Parathyroid adenoma (tissue), 2 donors: ENCODE results near the gene ZNF385C.

Source experiments
- H2AFZ ChIP-seq: fragments of 300-600 bp; sonication (generic); one replicate; pipeline ENCODE4 v1.7.0; 2017; ENCODE audit warnings: antibody characterized with exemption, mild to moderate bottlenecking
- H3K27ac ChIP-seq: fragments of 300-600 bp; sonication (generic); one replicate; pipeline ENCODE4 v1.7.0; 2017
- H3K27me3 ChIP-seq: fragments of 300-600 bp; sonication (generic); one replicate; pipeline ENCODE4 v1.7.0; 2017; ENCODE audit warnings: low read length; ENCODE audit not compliant: control insufficient read depth, insufficient read depth
- H3K36me3 ChIP-seq: fragments of 300-600 bp; sonication (generic); one replicate; pipeline ENCODE4 v1.7.0; 2017; ENCODE audit warnings: low read length; ENCODE audit not compliant: control insufficient read depth, insufficient read depth
- H3K4me1 ChIP-seq: fragments of 300-600 bp; sonication (generic); one replicate; pipeline ENCODE4 v1.7.0; 2017; ENCODE audit warnings: control low read depth
- H3K4me2 ChIP-seq: fragments of 300-600 bp; sonication (generic); one replicate; pipeline ENCODE4 v1.7.0; 2017; ENCODE audit warnings: low read length
- H3K4me3 ChIP-seq: fragments of 300-600 bp; sonication (generic); one replicate; pipeline ENCODE4 v1.7.0; 2017; ENCODE audit warnings: low read depth, low read length
- H3K79me2 ChIP-seq: fragments of 300-600 bp; sonication (generic); one replicate; pipeline ENCODE4 v1.7.0; 2017; ENCODE audit warnings: control low read depth
- H3K9ac ChIP-seq: fragments of 300-600 bp; sonication (generic); one replicate; pipeline ENCODE4 v1.7.0; 2017; ENCODE audit warnings: mild to moderate bottlenecking
- H3K9me3 ChIP-seq: fragments of 300-600 bp; sonication (generic); one replicate; pipeline ENCODE4 v1.7.0; 2017; ENCODE audit warnings: low read length; ENCODE audit not compliant: control insufficient read depth
- CTCF ChIP-seq: fragments of 300-600 bp; sonication (generic); IDR thresholded peaks from one replicate; pipeline ENCODE4 v1.7.0; 2017; ENCODE audit warnings: antibody characterized with exemption, mild to moderate bottlenecking
- donor health status: primary hyperparathyroidism.

ZNF385C gene

GRCh38 chr17:42087736-42088705 is 10.3 kb downstream of the ZNF385C start:
- H3K9me3 ChIP-seq: no peaks in the 10 kb centered on the region
- no peak overlapping the region for H2AFZ ChIP-seq
- no peaks in the 10 kb centered on the region for H3K27me3 ChIP-seq
- no peak overlapping the region for H3K4me2 ChIP-seq
- no peaks in the 10 kb centered on the region for H3K79me2 ChIP-seq
- no peak overlapping the region for H3K9ac ChIP-seq
- H3K36me3 ChIP-seq: no peaks in the 10 kb centered on the region
- H3K27ac ChIP-seq: no peak overlapping the region
- TF ChIP-seq CTCF: no peak
- H3K4me3 ChIP-seq: no peak overlapping the region
- H3K4me1 ChIP-seq: no peaks in the 10 kb centered on the region

- TF ChIP-seq CTCF: no peak
- Histone ChIP-seq H3K27me3 (no peaks in the 10 kb centered on the region), H3K9me3 (no peaks in the 10 kb centered on the region), H3K4me2 (no peak overlapping the region), H2AFZ (no peak overlapping the region), H3K4me3 (no peak overlapping the region), H3K27ac (no peak overlapping the region), H3K79me2 (no peaks in the 10 kb centered on the region), H3K4me1 (no peaks in the 10 kb centered on the region), H3K36me3 (no peaks in the 10 kb centered on the region), H3K9ac (no peak overlapping the region)
These were observed 11.1 kb downstream of the ZNF385C start for GRCh38 chr17:42087042-42087701.

GRCh38 chr17:42081516-42082129 is 16.6 kb downstream of the ZNF385C start:
- H3K79me2 ChIP-seq: no peaks in the 10 kb centered on the region
- H3K27me3 ChIP-seq: no peaks in the 10 kb centered on the region
- no peaks in the 10 kb centered on the region for H3K9me3 ChIP-seq
- no peak overlapping the region for H2AFZ ChIP-seq
- no peaks in the 10 kb centered on the region for H3K36me3 ChIP-seq
- TF ChIP-seq CTCF: no peak
- peaks cover 4% of the 10 kb centered on the region for H3K4me1 ChIP-seq
- no peak overlapping the region for H3K27ac ChIP-seq
- H3K9ac ChIP-seq: no peak overlapping the region
- no peak overlapping the region for H3K4me2 ChIP-seq
- no peak overlapping the region for H3K4me3 ChIP-seq

- Histone ChIP-seq H3K79me2 (no peaks in the 10 kb centered on the region), H2AFZ (no peak overlapping the region), H3K4me1 (peaks cover 4% of the 10 kb centered on the region), H3K36me3 (no peaks in the 10 kb centered on the region), H3K27ac (no peak overlapping the region), H3K4me2 (no peak overlapping the region), H3K4me3 (no peak overlapping the region), H3K27me3 (no peaks in the 10 kb centered on the region), H3K9ac (no peak overlapping the region), H3K9me3 (no peaks in the 10 kb centered on the region)
- no peak for TF ChIP-seq CTCF
These were observed 18.7 kb downstream of the ZNF385C start for GRCh38 chr17:42079541-42079940.
